DND-41 (cell line): Measurements from ENCODE around the gene NR1D2.

Experiments used
- EZH2 ChIP-seq: IDR thresholded peaks from 3 replicates; pipeline ENCODE4 v1.6.1; 2012; ENCODE audit warnings: borderline replicate concordance, low read depth, mild to moderate bottlenecking, moderate library complexity, low read length, inconsistent platforms; ENCODE audit not compliant: severe bottlenecking
- TF ChIP-seq, protein P1 (sequence below): IDR thresholded peaks from 2 replicates; pipeline ENCODE4 v1.5.1; 2012; ENCODE audit warnings: borderline replicate concordance, low read length, moderate library complexity, mild to moderate bottlenecking; ENCODE audit not compliant: poor library complexity, severe bottlenecking; ENCODE audit errors: extremely low read depth

GRCh38 chr3:24023197-24023596 is 78.1 kb downstream of the NR1D2 start:
- TF ChIP-seq, protein P1, sequence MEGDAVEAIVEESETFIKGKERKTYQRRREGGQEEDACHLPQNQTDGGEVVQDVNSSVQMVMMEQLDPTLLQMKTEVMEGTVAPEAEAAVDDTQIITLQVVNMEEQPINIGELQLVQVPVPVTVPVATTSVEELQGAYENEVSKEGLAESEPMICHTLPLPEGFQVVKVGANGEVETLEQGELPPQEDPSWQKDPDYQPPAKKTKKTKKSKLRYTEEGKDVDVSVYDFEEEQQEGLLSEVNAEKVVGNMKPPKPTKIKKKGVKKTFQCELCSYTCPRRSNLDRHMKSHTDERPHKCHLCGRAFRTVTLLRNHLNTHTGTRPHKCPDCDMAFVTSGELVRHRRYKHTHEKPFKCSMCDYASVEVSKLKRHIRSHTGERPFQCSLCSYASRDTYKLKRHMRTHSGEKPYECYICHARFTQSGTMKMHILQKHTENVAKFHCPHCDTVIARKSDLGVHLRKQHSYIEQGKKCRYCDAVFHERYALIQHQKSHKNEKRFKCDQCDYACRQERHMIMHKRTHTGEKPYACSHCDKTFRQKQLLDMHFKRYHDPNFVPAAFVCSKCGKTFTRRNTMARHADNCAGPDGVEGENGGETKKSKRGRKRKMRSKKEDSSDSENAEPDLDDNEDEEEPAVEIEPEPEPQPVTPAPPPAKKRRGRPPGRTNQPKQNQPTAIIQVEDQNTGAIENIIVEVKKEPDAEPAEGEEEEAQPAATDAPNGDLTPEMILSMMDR: no peak
- TF ChIP-seq EZH2: no peak
